Left ventricle myocardium superior (tissue), 1 donor: ENCODE results near the gene DNER. TPM values are rescaled to one million over a fixed set of nuclear protein-coding genes. Genes with fewer than 3 reads are reported as not detected.

Experiments
- ATAC-seq: fragments of 200-7000 bp; cut with Tn5 transposase; one replicate; pipeline ENCODE4 v1.9.1; 2020; ENCODE audit warnings: mild to moderate bottlenecking, moderate library complexity
- DNase-seq: peaks from one replicate; pipeline ENCODE4 v3.0.0-alpha.2; 2020
- intact Hi-C: fragments of 100-400 bp; cut with micrococcal nuclease; formaldehyde crosslinking; loops from one replicate; pipeline ENCODE4 v1.11.0; 2022
- total RNA-seq: library from RNA; stranded (reverse); fragmentation: NEBNext Ultra II Directional; extraction: Animal tissue kit (Norgen Biotek cat#: 25700); gene quantifications from one replicate; pipeline ENCODE4 v1.2.1, GENCODE V29; 2021
- donor health status: DM: no; HTN: yes; CAD: no; lungs with severe emphysema.

Gene DNER
- total RNA-seq, 1 donor from 2014 or later, result 1.6 TPM

GRCh38 chr2:229586746-229587705 lies 127.3 kb downstream of the DNER start:
- intact Hi-C loops, result loop anchor here (5.0 to 10.0 kb wide), 2 partner anchors 155 to 452 kb away; no protein-coding TSS in a partner anchor
- ATAC-seq (peak; percentile 99), DNase-seq (peak; percentile 89)

GRCh38 chr2:229586012-229586411 lies 128.3 kb downstream of the DNER start:
- no peak for ATAC-seq
- intact Hi-C loops, result loop anchor here (5.0 to 10.0 kb wide), 2 partner anchors 154 to 451 kb away; no protein-coding TSS in a partner anchor
- DNase-seq, result no peak

- DNase-seq, result no peak
- no peak for ATAC-seq
- intact Hi-C loops, result loop anchor here (10.0 kb wide), 1 partner anchor 447 kb away; no protein-coding TSS in a partner anchor
Observed at GRCh38 chr2:229582151-229582550, 132.2 kb downstream of the DNER start.

GRCh38 chr2:229578052-229578846 lies 136.1 kb downstream of the DNER start:
- ATAC-seq, result no peak
- no peak for DNase-seq
- intact Hi-C loops, result no loop called here

- no peak for ATAC-seq
- DNase-seq, result no peak
- intact Hi-C loops, result no loop called here
Observed at GRCh38 chr2:229575569-229576315, 138.6 kb downstream of the DNER start.

- peak; percentile 64 for ATAC-seq
- no peak for DNase-seq
- intact Hi-C loops, result no loop called here
Observed at GRCh38 chr2:229572507-229573271, 141.7 kb downstream of the DNER start.

GRCh38 chr2:229571243-229571642 lies 143.1 kb downstream of the DNER start:
- no peak for DNase-seq
- ATAC-seq, result peak; percentile 62
- intact Hi-C loops, result no loop called here

GRCh38 chr2:229566370-229566769 lies 148.0 kb downstream of the DNER start:
- no peak for DNase-seq
- intact Hi-C loops, result no loop called here
- no peak for ATAC-seq

GRCh38 chr2:229564300-229564907 lies 150.0 kb downstream of the DNER start:
- intact Hi-C loops, result no loop called here
- DNase-seq (no peak), ATAC-seq (no peak)

- ATAC-seq (no peak), DNase-seq (no peak)
- intact Hi-C loops, result no loop called here
Observed at GRCh38 chr2:229563388-229563787, 151.0 kb downstream of the DNER start.

- DNase-seq (no peak), ATAC-seq (no peak)
- intact Hi-C loops, result no loop called here
Observed at GRCh38 chr2:229562472-229563127, 151.8 kb downstream of the DNER start.

- ATAC-seq (no peak), DNase-seq (no peak)
- intact Hi-C loops, result no loop called here
Observed at GRCh38 chr2:229559986-229560385, 154.4 kb downstream of the DNER start.

- ATAC-seq (no peak), DNase-seq (no peak)
- intact Hi-C loops, result no loop called here
Observed at GRCh38 chr2:229553091-229553490, 161.3 kb downstream of the DNER start.

GRCh38 chr2:229543176-229543873 lies 171.0 kb downstream of the DNER start:
- DNase-seq, result no peak
- no peak for ATAC-seq
- intact Hi-C loops, result no loop called here

- no peak for DNase-seq
- intact Hi-C loops, result no loop called here
- ATAC-seq, result no peak
Observed at GRCh38 chr2:229539628-229540027, 174.7 kb downstream of the DNER start.

- ATAC-seq (no peak), DNase-seq (no peak)
- intact Hi-C loops, result no loop called here
Observed at GRCh38 chr2:229531594-229531993, 182.8 kb downstream of the DNER start.

GRCh38 chr2:229530434-229530833 lies 183.9 kb downstream of the DNER start:
- DNase-seq, result no peak

More at GRCh38 chr2:229530434-229530833, 183.9 kb downstream of the DNER start:
- intact Hi-C loops, result no loop called here
- ATAC-seq, result no peak
